Stomach (tissue), 4 donors: ENCODE measurements around the gene ZNF423.

Experiments used
- POLR2A ChIP-seq, 4 donors: fragments of 450-650 bp; IDR thresholded peaks; one replicate each; pipeline ENCODE4 v1.6.1; 2016; ENCODE audit warnings: antibody characterized with exemption in 4 of 4, control low read depth in 2 of 4, mild to moderate bottlenecking in 1 of 4, moderate library complexity in 1 of 4
- TF ChIP-seq, protein P1 (sequence below), 7 experiments: fragments of 450-650 bp in 4 of 7; fragments of 200-600 bp in 3 of 7; sonication (generic) in 3 of 7; IDR thresholded peaks; one replicate each; pipeline ENCODE4 v1.5.1; 2016 to 2019; ENCODE audit warnings: antibody characterized with exemption in 7 of 7, control low read depth in 2 of 7, mild to moderate bottlenecking in 1 of 7

DNA sequence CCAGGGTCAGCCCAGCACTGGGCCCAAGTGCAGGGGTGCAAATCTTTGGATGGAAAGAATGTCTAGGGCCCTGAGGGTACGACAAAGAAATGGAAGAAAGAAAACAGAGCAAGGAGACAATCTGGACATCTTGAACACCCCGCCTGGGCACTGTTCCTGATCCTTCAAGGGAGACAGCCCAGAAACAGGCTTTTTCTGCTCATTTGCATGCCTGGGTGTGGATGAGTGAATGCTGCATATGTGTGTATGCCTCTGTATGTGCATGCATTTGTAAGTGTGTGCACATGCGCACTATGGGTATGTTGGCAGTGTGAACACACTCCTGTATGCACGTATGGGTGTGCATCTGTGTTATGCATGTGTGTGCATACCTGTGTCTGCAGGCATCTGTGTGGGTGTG, 79.2 kb downstream of the ZNF423 start:
- TF ChIP-seq, protein P1, sequence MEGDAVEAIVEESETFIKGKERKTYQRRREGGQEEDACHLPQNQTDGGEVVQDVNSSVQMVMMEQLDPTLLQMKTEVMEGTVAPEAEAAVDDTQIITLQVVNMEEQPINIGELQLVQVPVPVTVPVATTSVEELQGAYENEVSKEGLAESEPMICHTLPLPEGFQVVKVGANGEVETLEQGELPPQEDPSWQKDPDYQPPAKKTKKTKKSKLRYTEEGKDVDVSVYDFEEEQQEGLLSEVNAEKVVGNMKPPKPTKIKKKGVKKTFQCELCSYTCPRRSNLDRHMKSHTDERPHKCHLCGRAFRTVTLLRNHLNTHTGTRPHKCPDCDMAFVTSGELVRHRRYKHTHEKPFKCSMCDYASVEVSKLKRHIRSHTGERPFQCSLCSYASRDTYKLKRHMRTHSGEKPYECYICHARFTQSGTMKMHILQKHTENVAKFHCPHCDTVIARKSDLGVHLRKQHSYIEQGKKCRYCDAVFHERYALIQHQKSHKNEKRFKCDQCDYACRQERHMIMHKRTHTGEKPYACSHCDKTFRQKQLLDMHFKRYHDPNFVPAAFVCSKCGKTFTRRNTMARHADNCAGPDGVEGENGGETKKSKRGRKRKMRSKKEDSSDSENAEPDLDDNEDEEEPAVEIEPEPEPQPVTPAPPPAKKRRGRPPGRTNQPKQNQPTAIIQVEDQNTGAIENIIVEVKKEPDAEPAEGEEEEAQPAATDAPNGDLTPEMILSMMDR (IDR thresholded peaks at IDR 0.05) = no peak
- TF ChIP-seq POLR2A (IDR thresholded peaks at IDR 0.05) = no peak
